Testis (tissue), 3 donors: ENCODE data around the gene ZNF320. TPM values are rescaled to one million over a fixed set of nuclear protein-coding genes. Genes with fewer than 3 reads are reported as not detected.
"Not testable (repeated sequence)": the region's sequence is repeated elsewhere in the genome, so short reads cannot be mapped to it uniquely, and the experiment has no call there.

Source experiments
- DNase-seq: peaks from one replicate; pipeline ENCODE4 v3.0.0-alpha.2; 2019
- H3K27ac ChIP-seq, 2 donors: fragments of 200-600 bp; sonication (generic); one replicate each; pipeline ENCODE4 v1.5.1; 2019
- H3K27me3 ChIP-seq: fragments of 200-600 bp; sonication (generic); one replicate; pipeline ENCODE4 v1.5.1; 2019
- H3K36me3 ChIP-seq: fragments of 200-600 bp; sonication (generic); one replicate; pipeline ENCODE4 v1.5.1; 2017; ENCODE audit warnings: low read depth; ENCODE audit errors: missing control alignments
- H3K4me1 ChIP-seq: fragments of 200-600 bp; sonication (generic); one replicate; pipeline ENCODE4 v1.5.1; 2019
- H3K4me3 ChIP-seq, 2 donors: fragments of 200-600 bp; sonication (generic); one replicate each; pipeline ENCODE4 v1.5.1; 2017 to 2019
- H3K9me3 ChIP-seq: fragments of 200-600 bp; sonication (generic); one replicate; pipeline ENCODE4 v1.5.1; 2017
- POLR2A ChIP-seq: fragments of 450-650 bp; IDR thresholded peaks from one replicate; pipeline ENCODE4 v1.6.1; 2017; ENCODE audit warnings: antibody characterized with exemption, mild to moderate bottlenecking, moderate library complexity
- WGBS, 2 donors: methylation state at CpG; one replicate each; pipeline ENCODE4 v1.1.5; 2018; 5-methylcytosine and 5-hydroxymethylcytosine counted together
- intact Hi-C: fragments of 100-400 bp; cut with DNase I; formaldehyde crosslinking; loops from one replicate; pipeline ENCODE4 v1.15.1; 2023; ENCODE audit warnings: low total_unique reads
- polyA plus RNA-seq: library from polyadenylated mRNA; stranded (reverse); fragments of 350-450 nt; fragmentation: Illumina TruSeq; extraction: RNeasy Lipid Tissue Mini Kit (QIAGEN cat#74804); gene quantifications from one replicate; pipeline ENCODE4 v1.2.3, GENCODE V29; 2014; ENCODE audit warnings: low read depth, low replicate concordance; ENCODE audit not compliant: insufficient read depth
- total RNA-seq, 2 donors: library from RNA; depleted of rRNA; stranded (reverse); fragments of >200 nt; gene quantifications; one replicate each; pipeline ENCODE4 v1.2.3, GENCODE V29; 2016
- TF ChIP-seq, protein P1 (sequence below), 3 experiments: fragments of 450-650 bp in 2 of 3; fragments of 200-600 bp in 1 of 3; sonication (generic) in 1 of 3; IDR thresholded peaks; one replicate each; pipeline ENCODE4 v1.5.1; 2016 to 2019; ENCODE audit warnings: antibody characterized with exemption in 3 of 3, mild to moderate bottlenecking in 2 of 3, moderate library complexity in 1 of 3

The ZNF320 gene
- total and polyA plus RNA-seq, 3 donors from 2014 or later: 8.2 to 21.6 (median 21.3) TPM

DNA sequence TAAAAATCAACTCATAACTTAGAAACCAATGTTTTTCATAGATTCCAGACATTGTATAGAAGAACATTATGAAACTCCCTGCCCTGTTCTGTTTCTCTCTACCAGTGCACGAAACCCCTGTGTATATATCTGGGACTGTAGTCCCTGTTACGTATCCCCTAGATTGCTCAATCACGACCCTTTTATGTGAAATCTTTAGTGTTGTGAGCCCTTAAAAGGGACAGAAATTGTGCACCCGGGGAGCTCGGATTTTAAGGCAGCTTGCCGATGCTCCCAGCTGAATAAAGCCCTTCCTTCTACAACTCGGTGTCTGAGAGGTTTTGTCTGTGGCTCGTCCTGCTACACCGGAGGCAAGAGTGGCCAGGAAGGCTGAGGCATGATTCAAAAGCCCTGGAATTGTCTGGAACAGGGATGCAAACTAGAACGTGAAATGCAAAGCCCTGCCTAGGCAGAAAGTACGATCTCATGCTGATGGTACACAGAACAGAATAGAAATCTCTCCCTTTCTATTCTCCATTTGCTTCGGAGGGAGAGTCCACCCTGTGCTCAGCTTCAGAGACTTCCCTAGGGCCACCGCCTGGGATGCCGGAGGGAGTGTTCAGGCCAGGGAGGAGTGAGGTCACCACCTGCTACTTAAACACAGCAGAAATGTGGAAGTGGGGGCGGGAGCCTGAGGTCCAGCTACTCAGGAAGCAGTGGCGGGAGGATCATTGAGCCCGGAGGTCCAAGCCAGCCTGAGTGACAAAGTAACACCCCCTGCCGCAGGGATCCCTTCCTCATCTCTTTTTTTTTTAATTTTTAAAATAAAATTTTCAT, 26.6 kb upstream of the ZNF320 start:
- intact Hi-C loops: no loop called here
- DNase-seq: peak; percentile 26
- WGBS, 2 donors: 52 to 73% methylated on average over 17 to 18 of the region's 18 CpGs

DNA sequence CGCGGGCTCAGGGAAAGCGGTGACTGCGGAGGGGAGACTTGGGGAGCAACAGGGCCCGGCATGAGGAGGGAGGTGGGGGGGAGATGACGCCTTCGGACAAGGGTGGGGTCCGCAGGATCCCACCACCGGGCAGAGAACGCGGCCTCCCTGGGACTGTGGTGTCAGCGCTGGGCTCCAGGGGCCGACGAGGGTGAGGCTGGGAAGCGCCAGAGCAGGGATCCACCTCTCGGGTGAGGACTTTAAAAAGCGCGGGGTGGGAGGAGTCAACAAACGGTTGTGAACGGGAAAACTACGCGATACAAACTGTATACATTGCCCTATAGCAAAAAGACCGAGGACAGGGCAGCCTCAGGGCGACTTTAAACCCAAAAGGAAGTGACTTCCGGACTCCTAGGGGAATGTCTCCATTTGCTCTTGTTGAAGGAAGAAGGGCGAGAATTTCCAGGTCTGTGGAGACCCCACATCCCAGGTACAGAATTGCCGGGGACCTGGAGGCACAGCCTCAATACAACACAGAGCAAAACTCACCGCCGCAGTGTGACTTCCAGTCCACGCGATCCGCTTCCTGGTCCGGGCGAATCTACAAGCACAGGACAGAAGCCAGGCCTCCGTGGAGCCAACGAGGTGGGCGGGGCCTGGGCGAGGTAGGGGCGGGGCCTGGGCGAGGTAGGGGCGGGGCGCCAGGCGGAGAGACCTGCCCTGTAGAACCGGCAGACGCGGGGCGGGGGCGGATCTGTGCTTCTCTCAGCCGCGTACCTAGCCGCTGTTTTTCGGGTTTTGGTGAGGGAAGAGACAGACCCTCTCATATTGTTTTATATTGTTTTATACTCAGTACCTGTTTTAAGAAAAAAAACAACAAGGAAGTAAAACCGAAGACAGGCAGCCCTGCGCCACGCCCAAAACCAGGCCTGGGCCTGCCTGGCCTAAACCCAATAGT, 25.7 kb upstream of the ZNF320 start, which contains the start of gene ZNF888:
Gene ZNF888, minus strand, starts transcription at position 588 of the 937 bp plus-strand sequence. CDS start 5,555 bp downstream, outside the sequence.
- WGBS, 2 donors: 3 to 4% methylated on average over 50 to 55 of the region's 55 CpGs
- no peaks in the 10 kb centered on the region for H3K9me3 ChIP-seq
- H3K36me3 ChIP-seq: no peaks in the 10 kb centered on the region
- no peak for TF ChIP-seq POLR2A
- TF ChIP-seq, protein P1, sequence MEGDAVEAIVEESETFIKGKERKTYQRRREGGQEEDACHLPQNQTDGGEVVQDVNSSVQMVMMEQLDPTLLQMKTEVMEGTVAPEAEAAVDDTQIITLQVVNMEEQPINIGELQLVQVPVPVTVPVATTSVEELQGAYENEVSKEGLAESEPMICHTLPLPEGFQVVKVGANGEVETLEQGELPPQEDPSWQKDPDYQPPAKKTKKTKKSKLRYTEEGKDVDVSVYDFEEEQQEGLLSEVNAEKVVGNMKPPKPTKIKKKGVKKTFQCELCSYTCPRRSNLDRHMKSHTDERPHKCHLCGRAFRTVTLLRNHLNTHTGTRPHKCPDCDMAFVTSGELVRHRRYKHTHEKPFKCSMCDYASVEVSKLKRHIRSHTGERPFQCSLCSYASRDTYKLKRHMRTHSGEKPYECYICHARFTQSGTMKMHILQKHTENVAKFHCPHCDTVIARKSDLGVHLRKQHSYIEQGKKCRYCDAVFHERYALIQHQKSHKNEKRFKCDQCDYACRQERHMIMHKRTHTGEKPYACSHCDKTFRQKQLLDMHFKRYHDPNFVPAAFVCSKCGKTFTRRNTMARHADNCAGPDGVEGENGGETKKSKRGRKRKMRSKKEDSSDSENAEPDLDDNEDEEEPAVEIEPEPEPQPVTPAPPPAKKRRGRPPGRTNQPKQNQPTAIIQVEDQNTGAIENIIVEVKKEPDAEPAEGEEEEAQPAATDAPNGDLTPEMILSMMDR (IDR thresholded peaks at IDR 0.05): no peak
- H3K4me1 ChIP-seq: no peaks in the 10 kb centered on the region
- H3K27ac ChIP-seq: peak within 1 kb of the TSS in 1 of 2 donors; percentile 8
- H3K27me3 ChIP-seq: no peaks in the 10 kb centered on the region
- H3K4me3 ChIP-seq: peak within 1 kb of the TSS; percentile 52 to 79
- intact Hi-C loops: no loop called here
- peak; percentile 93 for DNase-seq

More for the DNA sequence above, 26.6 kb upstream of the ZNF320 start:
- no peak for TF ChIP-seq POLR2A
- peak overlapping the region; percentile 52 to 79 for H3K4me3 ChIP-seq
- peak overlapping the region in 1 of 2 donors; percentile 8 for H3K27ac ChIP-seq
- H3K36me3 ChIP-seq: no peaks in the 10 kb centered on the region
- no peaks in the 10 kb centered on the region for H3K4me1 ChIP-seq
- H3K9me3 ChIP-seq: no peaks in the 10 kb centered on the region
- H3K27me3 ChIP-seq: no peaks in the 10 kb centered on the region

DNA sequence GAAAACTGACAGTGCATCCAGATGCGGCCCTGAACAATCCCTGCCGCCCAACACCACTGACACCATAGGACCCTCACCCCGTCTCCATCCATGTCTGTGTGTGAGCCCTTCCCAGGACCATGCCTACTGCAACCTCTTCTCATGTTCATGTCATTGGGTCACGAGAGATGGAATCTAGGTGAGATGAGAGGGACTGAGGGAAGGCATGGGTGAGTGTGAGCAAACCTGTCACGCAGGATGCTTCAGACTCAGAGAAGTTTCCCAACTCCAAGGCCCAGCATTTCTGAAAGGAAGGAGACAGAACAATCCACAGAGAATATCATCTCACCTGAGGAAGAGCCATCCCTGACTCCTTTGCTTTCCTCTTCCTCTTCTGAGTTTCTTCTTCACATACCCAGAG, 20.1 kb upstream of the ZNF320 start:
- no peak overlapping the region for H3K4me3 ChIP-seq
- H3K4me1 ChIP-seq: no peaks in the 10 kb centered on the region
- WGBS, 2 donors: 91 to 95% methylated on average over 5 of the region's 5 CpGs
- H3K27me3 ChIP-seq: no peaks in the 10 kb centered on the region
- H3K9me3 ChIP-seq: no peaks in the 10 kb centered on the region
- H3K36me3 ChIP-seq: no peaks in the 10 kb centered on the region
- intact Hi-C loops: no loop called here
- no peak overlapping the region for H3K27ac ChIP-seq
- DNase-seq: no peak
- TF ChIP-seq, protein P1 (IDR thresholded peaks at IDR 0.05): no peak
- no peak for TF ChIP-seq POLR2A

DNA sequence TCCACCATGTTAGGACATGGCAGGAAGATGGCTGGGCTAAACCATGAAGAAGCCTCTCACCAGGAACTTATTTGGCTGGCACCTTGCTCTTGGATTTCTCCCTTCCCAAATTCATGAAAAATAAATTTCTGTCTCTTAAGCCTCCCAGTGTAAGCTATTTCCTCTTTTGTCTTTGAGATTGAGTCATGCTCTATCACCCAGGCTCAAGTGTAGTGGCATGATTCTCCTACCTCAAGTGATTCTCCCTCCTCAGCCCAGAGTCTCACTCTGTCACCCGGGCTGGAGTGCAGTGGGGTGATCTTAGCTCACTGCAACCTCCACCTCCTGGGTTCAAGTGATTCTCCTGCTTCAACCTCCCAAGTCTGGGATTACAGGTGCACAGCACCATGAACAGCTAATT, 13.2 kb upstream of the ZNF320 start:
- DNase-seq: no peak
- intact Hi-C loops: no loop called here
- Histone ChIP-seq H3K4me1 (no peaks in the 10 kb centered on the region), H3K27me3 (no peaks in the 10 kb centered on the region), H3K4me3 (no peak overlapping the region), H3K36me3 (no peaks in the 10 kb centered on the region), H3K27ac (no peak overlapping the region), H3K9me3 (no peaks in the 10 kb centered on the region)
- TF ChIP-seq POLR2A: no peak
- TF ChIP-seq, protein P1 (IDR thresholded peaks at IDR 0.05): no peak
- WGBS, 2 donors: 92 to 94% methylated on average over 1 of the region's 1 CpG

DNA sequence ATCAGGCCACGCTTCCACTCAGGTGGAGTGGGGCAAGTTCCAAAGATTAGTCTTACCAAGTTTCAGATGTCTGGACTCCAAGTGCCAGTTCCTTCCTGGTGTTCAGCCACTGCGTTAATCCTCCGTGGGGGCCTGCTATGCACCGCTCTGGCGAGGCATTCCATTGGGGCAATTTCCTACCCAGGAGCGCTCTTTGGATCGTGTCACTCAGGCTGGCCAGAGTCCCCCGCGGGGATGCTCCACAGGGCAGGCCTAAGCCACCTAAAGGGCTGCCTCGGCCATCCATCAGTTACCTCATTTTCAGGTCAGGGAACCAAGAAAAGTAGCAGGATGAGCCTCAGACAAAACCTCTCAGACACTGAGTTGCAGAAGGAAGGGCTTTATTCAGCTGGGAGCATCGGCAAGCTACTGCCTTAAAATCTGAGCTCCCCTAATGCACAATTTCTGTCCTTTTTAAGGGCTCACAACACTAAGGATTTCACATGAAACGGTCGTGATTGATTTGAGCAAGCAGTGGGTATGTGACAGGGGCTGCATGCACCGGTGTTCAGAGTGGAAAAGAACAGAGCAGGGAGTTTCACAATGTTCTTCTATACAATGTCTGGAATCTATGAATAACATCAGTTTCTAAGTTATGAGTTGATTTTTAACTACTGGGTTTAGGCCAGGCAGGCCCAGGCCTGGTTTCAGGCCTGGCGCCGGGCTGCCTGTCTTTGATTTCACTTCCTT, 6.8 kb upstream of the ZNF320 start:
- WGBS, 2 donors: 93 to 95% methylated on average over 9 to 16 of the region's 16 CpGs
- H3K4me3 ChIP-seq, H3K27ac ChIP-seq, H3K4me1 ChIP-seq, intact Hi-C loops, DNase-seq, H3K9me3 ChIP-seq, H3K36me3 ChIP-seq, H3K27me3 ChIP-seq: not testable (repeated sequence)
